IMR-90 (cell line): ENCODE measurements around the gene MYO1F. TPM values are rescaled to one million over a fixed set of nuclear protein-coding genes. Genes with fewer than 3 reads are reported as not detected.

Experiments
- ATAC-seq: fragments of 200-7000 bp; cut with Tn5 transposase; 2 replicates; pipeline ENCODE4 v1.9.1; 2020; ENCODE audit warnings: low read depth, mild to moderate bottlenecking, moderate library complexity
- BruUV-seq: library from RNA; stranded (reverse); fragments of 400-500 nt; replicated peaks from 2 replicates; lab custom pipeline; 2021; lab: Mats Ljungman, UMichigan
- CTCF ChIA-PET: fragments of 300-600 bp; formaldehyde crosslinking; extraction: SDS; loops from one replicate; lab custom pipeline; 2021; ENCODE audit warnings: antibody characterized with exemption; lab: Yijun Ruan, JAX
- POLR2A ChIA-PET: fragments of 300-600 bp; sonication (Branson Sonifier 250); formaldehyde crosslinking; loops from one replicate; lab custom pipeline; 2022; ENCODE audit warnings: antibody characterized with exemption; ENCODE audit not compliant: unreplicated experiment; lab: Charles Lee
- DNase-seq: peaks from one replicate; pipeline ENCODE4 v3.0.0; 2013
- H2AFZ ChIP-seq: replicated peaks from 2 replicates; pipeline ENCODE3; 2013; ENCODE audit warnings: low read length, mild to moderate bottlenecking; ENCODE audit not compliant: poor library complexity
- H2AK5ac ChIP-seq: 2 replicates; pipeline ENCODE4 v1.6.1; 2013; ENCODE audit warnings: low read depth, low read length, inconsistent platforms
- H2AK9ac ChIP-seq: replicated peaks from 2 replicates; pipeline ENCODE3; 2013; ENCODE audit warnings: mild to moderate bottlenecking, low read depth, low read length, moderate library complexity; ENCODE audit not compliant: poor library complexity
- H2BK120ac ChIP-seq: 2 replicates; pipeline ENCODE4 v1.6.1; 2013; ENCODE audit warnings: low read depth, low read length, inconsistent platforms
- H2BK15ac ChIP-seq: 3 replicates; pipeline ENCODE4 v1.6.1; 2013; ENCODE audit warnings: low read depth, low read length, inconsistent platforms
- H2BK20ac ChIP-seq: 2 replicates; pipeline ENCODE4 v1.6.1; 2013; ENCODE audit warnings: low read depth, mild to moderate bottlenecking, inconsistent platforms, low read length, moderate library complexity
- H2BK5ac ChIP-seq: 2 replicates; pipeline ENCODE4 v1.6.1; 2013; ENCODE audit warnings: mild to moderate bottlenecking, low read depth, low read length, inconsistent platforms; ENCODE audit not compliant: poor library complexity, severe bottlenecking
- H3K14ac ChIP-seq: replicated peaks from 2 replicates; pipeline ENCODE4 v1.6.1; 2013; ENCODE audit warnings: low read depth, low read length, inconsistent platforms
- H3K18ac ChIP-seq: 2 replicates; pipeline ENCODE4 v1.6.1; 2013; ENCODE audit warnings: low read depth, low read length, control low read depth
- H3K23ac ChIP-seq: 2 replicates; pipeline ENCODE4 v1.6.1; 2013; ENCODE audit warnings: low read depth, low read length, inconsistent platforms
- H3K27ac ChIP-seq: 2 replicates; pipeline ENCODE4 v1.5.1; 2013; ENCODE audit warnings: mild to moderate bottlenecking, control low read depth, low read length; ENCODE audit not compliant: insufficient read depth
- H3K27me3 ChIP-seq: 2 replicates; pipeline ENCODE4 v1.6.1; 2013; ENCODE audit warnings: low read length; ENCODE audit not compliant: control insufficient read depth, insufficient read depth
- H3K36me3 ChIP-seq: 2 replicates; pipeline ENCODE4 v1.6.1; 2013; ENCODE audit warnings: low read length, mixed read lengths; ENCODE audit not compliant: control insufficient read depth, insufficient read depth
- H3K4ac ChIP-seq: 2 replicates; pipeline ENCODE4 v1.6.1; 2013; ENCODE audit warnings: low read depth, low read length, inconsistent platforms
- H3K4me1 ChIP-seq: 2 replicates; pipeline ENCODE4 v1.6.1; 2013; ENCODE audit warnings: low read length, mixed read lengths; ENCODE audit not compliant: control insufficient read depth, insufficient read depth
- H3K4me2 ChIP-seq: 2 replicates; pipeline ENCODE4 v1.6.1; 2013; ENCODE audit warnings: low read depth, mild to moderate bottlenecking, control low read depth, low read length, moderate library complexity
- H3K4me3 ChIP-seq: 2 replicates; pipeline ENCODE4 v1.5.1; 2013; ENCODE audit warnings: low read depth, mild to moderate bottlenecking, control low read depth, low read length, moderate library complexity; ENCODE audit not compliant: insufficient read depth
- H3K56ac ChIP-seq: 2 replicates; pipeline ENCODE4 v1.6.1; 2013; ENCODE audit warnings: low read length, inconsistent platforms; ENCODE audit not compliant: insufficient read depth; ENCODE audit errors: extremely low read depth
- H3K79me1 ChIP-seq, 2 experiments: 2 replicates each; pipeline ENCODE4 v1.6.1; 2013; ENCODE audit warnings: low read length in 2 of 2, inconsistent platforms in 1 of 2, low read depth in 1 of 2
- H3K9ac ChIP-seq: 2 replicates; pipeline ENCODE4 v1.6.1; 2013; ENCODE audit warnings: low read depth, low read length, control low read depth
- H3K9me1 ChIP-seq: 2 replicates; pipeline ENCODE4 v1.6.1; 2013; ENCODE audit warnings: low read length, inconsistent platforms; ENCODE audit not compliant: insufficient read depth
- H3K9me3 ChIP-seq: 2 replicates; pipeline ENCODE4 v1.6.1; 2013; ENCODE audit warnings: low read length; ENCODE audit not compliant: control insufficient read depth, insufficient read depth
- H4K20me1 ChIP-seq: 2 replicates; pipeline ENCODE4 v1.6.1; 2013; ENCODE audit warnings: low read length, inconsistent platforms; ENCODE audit not compliant: insufficient read depth
- H4K5ac ChIP-seq: 2 replicates; pipeline ENCODE4 v1.6.1; 2013; ENCODE audit warnings: mild to moderate bottlenecking, low read depth, low read length, control low read depth
- H4K8ac ChIP-seq, 2 experiments: 2 replicates each; pipeline ENCODE4 v1.6.1; 2013; ENCODE audit warnings: low read depth in 2 of 2, low read length in 2 of 2, control low read depth in 1 of 2, inconsistent platforms in 1 of 2
- H4K91ac ChIP-seq: 2 replicates; pipeline ENCODE4 v1.6.1; 2013; ENCODE audit warnings: low read depth, low read length, inconsistent platforms; ENCODE audit not compliant: insufficient read depth
- BHLHE40 ChIP-seq: fragments of 150-350 bp; IDR thresholded peaks from 2 replicates; pipeline ENCODE4 v1.6.1; 2016; ENCODE audit warnings: mild to moderate bottlenecking, low read depth, low read length
- WGBS, 2 experiments: methylation state at CpG; one replicate each; pipeline versions ENCODE4 v1.1.5 to v1.1.7; 2013; ENCODE audit warnings: missing lambda C conversion rate in 2 of 2; ENCODE audit not compliant: insufficient read length in 1 of 2; ENCODE audit errors: extremely low coverage in 2 of 2; 5-methylcytosine and 5-hydroxymethylcytosine counted together
- dilution Hi-C: fragments of 300-500 bp; cut with HindIII; formaldehyde crosslinking; loops from one replicate; pipeline ENCODE4 v1.14.3; 2018; ENCODE audit warnings: low sequenced_read_pairs; ENCODE audit not compliant: unreplicated experiment
- in situ Hi-C: fragments of 300-500 bp; cut with MboI; formaldehyde crosslinking; loops from 3 replicates; pipeline ENCODE4 v1.14.3; 2019; ENCODE audit warnings: low sequenced_read_pairs, inconsistent platforms, mixed read lengths
- intact Hi-C: fragments of 100-400 bp; cut with micrococcal nuclease; formaldehyde crosslinking; loops from 2 replicates; pipeline ENCODE4 v1.10.0; 2022
- polyA plus RNA-seq, 3 experiments: library from polyadenylated mRNA; depleted of rRNA; stranded (reverse); fragments of >200 nt; gene quantifications; 2 replicates each; pipeline ENCODE4 v1.2.3, GENCODE V29; 2012; ENCODE audit warnings: low replicate concordance in 1 of 3
- total RNA-seq: library from RNA; depleted of rRNA; stranded (reverse); fragments of >200 nt; gene quantifications from 2 replicates; pipeline ENCODE4 v1.2.3, GENCODE V29; 2012

The MYO1F gene
- total and polyA plus RNA-seq, 2 of the 4 experiments (the other 2 are of a cell fraction), result 0.14 to 0.18 TPM

DNA sequence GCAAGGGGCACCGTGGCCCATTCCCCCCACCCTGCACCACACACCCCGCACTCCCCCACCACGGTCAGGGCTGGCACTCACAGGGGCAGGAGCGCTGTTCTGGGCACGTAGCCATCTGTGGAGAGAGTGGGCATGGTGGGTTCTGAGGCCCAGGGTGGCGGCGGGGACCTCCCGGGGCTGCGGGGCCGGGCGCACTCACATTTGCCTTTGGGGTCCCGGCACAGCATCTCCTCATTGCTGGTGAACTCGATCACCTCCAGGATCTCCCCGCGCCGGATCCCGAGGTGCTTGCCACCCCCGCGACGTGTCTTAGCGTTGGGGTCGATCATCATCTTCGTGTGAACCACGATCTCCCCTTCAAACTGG, 86.9 kb downstream of the MYO1F start:
- no peak overlapping the region for H3K4me3 ChIP-seq
- ChIA-PET CTCF (no interaction called here), POLR2A (no interaction called here)
- no peak overlapping the region for H2BK20ac ChIP-seq
- H4K8ac ChIP-seq, result no peak overlapping the region
- no peaks in the 10 kb centered on the region for H3K9me3 ChIP-seq
- DNase-seq (no peak), ATAC-seq (no peak)
- no peak overlapping the region for H4K91ac ChIP-seq
- peaks cover 3% of the 10 kb centered on the region; the same call in 1 of the 2 replicates for H3K9me1 ChIP-seq
- dilution Hi-C loops (no loop called here), intact Hi-C loops (no loop called here), in situ Hi-C loops (no loop called here)
- H3K23ac ChIP-seq, result no peak overlapping the region
- peaks cover 23% of the 10 kb centered on the region for H4K20me1 ChIP-seq
- H2BK120ac ChIP-seq, result no peak overlapping the region
- peaks cover 4 to 31% of the 10 kb centered on the region in 2 experiments for H3K79me1 ChIP-seq
- no peak overlapping the region for H3K9ac ChIP-seq
- WGBS, 2 experiments, result 86% methylated on average over 15 of the region's 24 CpGs; no CpG with 5 or more reads in 1 of the 2 experiments
- no peak overlapping the region for H2AK5ac ChIP-seq
- no peak for TF ChIP-seq BHLHE40
- H2BK15ac ChIP-seq, result no peak overlapping the region
- H3K4me2 ChIP-seq, result no peak overlapping the region
- H3K36me3 ChIP-seq, result peaks cover 51% of the 10 kb centered on the region
- no peak overlapping the region for H4K5ac ChIP-seq
- no TSS peak for BruUV-seq
- H3K14ac ChIP-seq, result no peak overlapping the region
- no peak overlapping the region for H3K27ac ChIP-seq
- no peaks in the 10 kb centered on the region; the same call in 1 of the 2 replicates for H3K4me1 ChIP-seq
- H3K18ac ChIP-seq, result no peak overlapping the region
- H3K56ac ChIP-seq, result no peak overlapping the region
- H2AK9ac ChIP-seq, result no peak overlapping the region
- no peaks in the 10 kb centered on the region for H3K27me3 ChIP-seq
- no peak overlapping the region for H2AFZ ChIP-seq
- H2BK5ac ChIP-seq, result no peak overlapping the region
- H3K4ac ChIP-seq, result no peak overlapping the region
